SK-N-SH treated with all-trans-retinoic acid at 6 μM for 48 hours (cell line): Measurements from ENCODE around the gene STRA8.

Experiments
- ARNTL ChIP-seq: fragments of 450-650 bp; formaldehyde crosslinking; IDR thresholded peaks from 2 replicates; pipeline ENCODE4 v1.5.0; 2020; ENCODE audit warnings: low read depth, mild to moderate bottlenecking, moderate library complexity, borderline replicate concordance
- CREB5 ChIP-seq: fragments of 250-450 bp; sonication (Bioruptor Pico); IDR thresholded peaks from 2 replicates; pipeline ENCODE4 v1.5.1; 2020; ENCODE audit warnings: low read depth, mild to moderate bottlenecking, moderate library complexity
- GLIS3 ChIP-seq: fragments of 250-450 bp; sonication (Bioruptor Pico); IDR thresholded peaks from 2 replicates; pipeline ENCODE4 v1.5.0; 2020; ENCODE audit warnings: mild to moderate bottlenecking, moderate library complexity
- PATZ1 ChIP-seq: fragments of 250-450 bp; sonication (Bioruptor Pico); IDR thresholded peaks from 2 replicates; pipeline ENCODE4 v1.8.0; 2020; ENCODE audit warnings: mild to moderate bottlenecking, moderate library complexity, borderline replicate concordance
- RARB ChIP-seq: fragments of 250-450 bp; sonication (Bioruptor Pico); IDR thresholded peaks from 2 replicates; pipeline ENCODE4 v1.8.0; 2021; ENCODE audit warnings: mild to moderate bottlenecking, moderate library complexity
- TCF4 ChIP-seq: fragments of 250-450 bp; sonication (Bioruptor Pico); IDR thresholded peaks from 2 replicates; pipeline ENCODE4 v1.8.0; 2021; ENCODE audit warnings: mild to moderate bottlenecking, moderate library complexity, borderline replicate concordance
- ZFP3 ChIP-seq: fragments of 250-450 bp; sonication (Bioruptor Pico); IDR thresholded peaks from 2 replicates; pipeline ENCODE4 v1.5.0; 2020; ENCODE audit warnings: mild to moderate bottlenecking, moderate library complexity
- ZNF565 ChIP-seq: fragments of 450-650 bp; formaldehyde crosslinking; conservative IDR thresholded peaks from 2 replicates; pipeline ENCODE4 v1.5.0; 2020; ENCODE audit warnings: low read depth, mild to moderate bottlenecking, moderate library complexity

GRCh38 chr7:135283959-135284638 lies 50.5 kb downstream of the STRA8 start:
- TF ChIP-seq CREB5 (CRISPR knock-in tag) (no peak), ARNTL (CRISPR knock-in tag) (no peak), ZNF565 (CRISPR knock-in tag) (no peak), RARB (CRISPR knock-in tag) (no peak), GLIS3 (no peak), ZFP3 (CRISPR knock-in tag) (no peak), PATZ1 (CRISPR knock-in tag) (no peak), TCF4 (no peak)
